K562 (cell line): ENCODE data around the gene CHMP5. TPM values are rescaled to one million over a fixed set of nuclear protein-coding genes. Genes with fewer than 3 reads are reported as not detected.

Experiments
- ATAC-seq: fragments of 200-7000 bp; cut with Tn5 transposase; 3 replicates; pipeline ENCODE4 v1.9.1; 2020; ENCODE audit warnings: moderate library complexity
- BruUV-seq: library from RNA; stranded (reverse); fragments of 400-500 nt; replicated peaks from 2 replicates; lab custom pipeline; 2021; lab: Mats Ljungman, UMichigan
- CTCF ChIA-PET: fragments of 300-600 bp; formaldehyde crosslinking; extraction: SDS; loops from one replicate; lab custom pipeline; 2021; ENCODE audit warnings: low intra/inter-chr PET ratio; lab: Yijun Ruan, JAX
- POLR2A ChIA-PET: fragments of 300-600, 350-650 bp; sonication (Branson Sonifier 250); formaldehyde crosslinking; extraction: SDS; loops from one replicate; lab custom pipeline; 2021; ENCODE audit warnings: antibody characterized with exemption, inconsistent platforms; lab: Yijun Ruan, JAX
- DNase-seq, 4 experiments: peaks; one replicate each; pipeline versions ENCODE4 v3.0.0 to v3.0.0-alpha.2; 2011 to 2018; ENCODE audit warnings: low spot score in 3 of 4, mixed read lengths in 3 of 4; ENCODE audit errors: extremely low read depth in 1 of 4
- FAIRE-seq: peaks from 2 replicates; lab custom pipeline; 2011; peaks lifted over from hg19 to GRCh38; lab: Jason Lieb, UNC
- H2AFZ ChIP-seq: 2 replicates; pipeline ENCODE4 v1.6.0; 2011; ENCODE audit warnings: low read depth, low read length, control low read depth, inconsistent platforms
- H3K27ac ChIP-seq: fragments of 200-600 bp; 3 replicates; pipeline ENCODE4 v1.8.0; 2011; ENCODE audit warnings: low read depth, mild to moderate bottlenecking, control low read depth, inconsistent platforms, low read length, moderate library complexity, mixed read lengths; ENCODE audit errors: extremely low read depth
- H3K27me3 ChIP-seq, 2 experiments: fragments of 300-600 bp in 1 of 2; 2 replicates in 1 of 2; 3 replicates in 1 of 2; pipeline versions ENCODE4 v1.6.0 to v1.8.0; 2011; ENCODE audit warnings: inconsistent platforms in 2 of 2, low read length in 2 of 2, mild to moderate bottlenecking in 1 of 2, mixed read lengths in 1 of 2, moderate library complexity in 1 of 2; ENCODE audit not compliant: control insufficient read depth in 2 of 2, insufficient read depth in 2 of 2
- H3K36me3 ChIP-seq: fragments of 300-600 bp; 3 replicates; pipeline ENCODE4 v1.8.0; 2011; ENCODE audit warnings: mild to moderate bottlenecking, low read length, inconsistent platforms; ENCODE audit not compliant: control insufficient read depth, insufficient read depth
- H3K4me1 ChIP-seq, 2 experiments: fragments of 200-600 bp in 1 of 2; replicated peaks in 1 of 2; 2 replicates in 1 of 2; 3 replicates in 1 of 2; pipeline versions ENCODE4 v1.5.1 to v1.8.0; 2011; ENCODE audit warnings: inconsistent platforms in 2 of 2, low read length in 2 of 2, mild to moderate bottlenecking in 1 of 2, mixed read lengths in 1 of 2, moderate library complexity in 1 of 2; ENCODE audit not compliant: control insufficient read depth in 2 of 2, insufficient read depth in 2 of 2
- H3K4me2 ChIP-seq: 2 replicates; pipeline ENCODE4 v1.6.1; 2011; ENCODE audit warnings: low read length, control low read depth, inconsistent platforms, mixed read lengths; ENCODE audit not compliant: insufficient read depth
- H3K4me3 ChIP-seq: fragments of 200-600 bp; sonication (generic), shearing (Covaris generic); 2 replicates; pipeline ENCODE4 v1.5.1; 2016; ENCODE audit warnings: control low read depth, inconsistent platforms
- H3K79me2 ChIP-seq: fragments of 200-600 bp; 3 replicates; pipeline ENCODE4 v1.8.0; 2011; ENCODE audit warnings: low read length, inconsistent platforms; ENCODE audit not compliant: control insufficient read depth, insufficient read depth
- H3K9ac ChIP-seq, 2 experiments: 2 replicates each; pipeline versions ENCODE4 v1.6.0 to v1.6.1; 2011; ENCODE audit warnings: low read depth in 2 of 2, low read length in 2 of 2, control low read depth in 1 of 2, inconsistent platforms in 1 of 2, mild to moderate bottlenecking in 1 of 2, mixed read lengths in 1 of 2; ENCODE audit not compliant: insufficient read depth in 1 of 2
- H3K9me1 ChIP-seq: one replicate; pipeline ENCODE4 v1.6.0; 2011; ENCODE audit warnings: inconsistent platforms, mild to moderate bottlenecking, low read length, moderate library complexity; ENCODE audit not compliant: control insufficient read depth, insufficient read depth
- H3K9me3 ChIP-seq: replicated peaks from 2 replicates; pipeline ENCODE4 v1.5.1; 2011; ENCODE audit warnings: low read depth, low read length, inconsistent platforms; ENCODE audit not compliant: control insufficient read depth, insufficient read depth
- H4K20me1 ChIP-seq: replicated peaks from 2 replicates; pipeline ENCODE4 v1.6.1; 2011; ENCODE audit warnings: low read length, inconsistent platforms, mixed read lengths; ENCODE audit not compliant: control insufficient read depth, insufficient read depth
- ATF7 ChIP-seq: fragments of 450-650 bp; IDR thresholded peaks from 2 replicates; pipeline ENCODE4 v1.7.1; 2014; ENCODE audit warnings: mild to moderate bottlenecking, moderate library complexity
- C11orf30 ChIP-seq: fragments of 450-650 bp; IDR thresholded peaks from 2 replicates; pipeline ENCODE4 v1.6.1; 2016; ENCODE audit warnings: low read depth, mild to moderate bottlenecking
- CBFA2T3 ChIP-seq: fragments of 450-650 bp; IDR thresholded peaks from 2 replicates; pipeline ENCODE4 v1.6.1; 2017
- GABPB2 ChIP-seq: fragments of 250-450 bp; sonication (Bioruptor Pico); conservative IDR thresholded peaks from 2 replicates; pipeline ENCODE4 v1.5.1; 2021; ENCODE audit warnings: mild to moderate bottlenecking
- HMG20A ChIP-seq: fragments of 450-650 bp; formaldehyde crosslinking; conservative IDR thresholded peaks from 2 replicates; pipeline ENCODE4 v1.4.0; 2020; ENCODE audit warnings: mild to moderate bottlenecking, mixed read lengths
- MYNN ChIP-seq, 2 experiments: sonication (generic); formaldehyde crosslinking in 1 of 2; IDR thresholded peaks; 2 replicates each; pipeline versions ENCODE4 v1.5.0 to v1.6.1; 2016 to 2020; ENCODE audit warnings: antibody characterized with exemption in 1 of 2, missing genetic modification reagents in 1 of 2
- POU5F1 ChIP-seq: fragments of 150-350 bp; IDR thresholded peaks from 2 replicates; pipeline ENCODE4 v1.6.1; 2014; ENCODE audit warnings: borderline replicate concordance, low read length, low read depth, mild to moderate bottlenecking; ENCODE audit not compliant: partially characterized antibody
- SIRT6 ChIP-seq: IDR thresholded peaks from one replicate; pipeline ENCODE4 v1.6.1; 2012; ENCODE audit warnings: low read depth, mild to moderate bottlenecking, control low read depth, inconsistent platforms, low read length, moderate library complexity
- SMAD1 ChIP-seq: fragments of 150-350 bp; IDR thresholded peaks from 2 replicates; pipeline ENCODE4 v1.6.1; 2014; ENCODE audit warnings: low read length, low read depth; ENCODE audit not compliant: partially characterized antibody
- SPI1 ChIP-seq: IDR thresholded peaks from 2 replicates; pipeline ENCODE4 v1.6.1; 2011; ENCODE audit warnings: low read depth, low read length, control low read depth, borderline replicate concordance
- SRSF7 ChIP-seq: fragments of 200-400 bp; formaldehyde crosslinking; optimal IDR thresholded peaks from 2 replicates; pipeline ENCODE3; 2017; ENCODE audit warnings: mild to moderate bottlenecking, low read depth, low read length
- TCF3 ChIP-seq: sonication (generic); formaldehyde crosslinking; IDR thresholded peaks from 2 replicates; pipeline ENCODE4 v1.4.0; 2020; ENCODE audit warnings: mild to moderate bottlenecking, missing genetic modification reagents
- TFE3 ChIP-seq: fragments of 450-650 bp; formaldehyde crosslinking; IDR thresholded peaks from 2 replicates; pipeline ENCODE4 v1.4.0; 2020; ENCODE audit warnings: mild to moderate bottlenecking, mixed read lengths
- ZBTB26 ChIP-seq: fragments of 450-650 bp; formaldehyde crosslinking; IDR thresholded peaks from 2 replicates; pipeline ENCODE4 v1.4.0; 2022; ENCODE audit warnings: missing genetic modification characterization
- ZBTB33 ChIP-seq: sonication (generic); formaldehyde crosslinking; IDR thresholded peaks from 2 replicates; pipeline ENCODE4 v1.8.1; 2023; ENCODE audit warnings: mild to moderate bottlenecking, missing genetic modification reagents
- ZNF12 ChIP-seq: sonication (generic); formaldehyde crosslinking; IDR thresholded peaks from 2 replicates; pipeline ENCODE4 v1.4.0; 2020; ENCODE audit warnings: mild to moderate bottlenecking, missing genetic modification reagents
- ZNF668 ChIP-seq: fragments of 250-450 bp; sonication (Bioruptor Pico); IDR thresholded peaks from 2 replicates; pipeline ENCODE4 v1.8.0; 2022; ENCODE audit warnings: mild to moderate bottlenecking, inconsistent platforms
- ZNF696 ChIP-seq: fragments of 250-450 bp; sonication (Bioruptor Pico); conservative IDR thresholded peaks from 2 replicates; pipeline ENCODE4 v1.4.0; 2020; ENCODE audit warnings: mild to moderate bottlenecking, moderate library complexity
- WGBS: fragments of 100-300 bp; shearing (Covaris generic); methylation state at CpG from one replicate; pipeline ENCODE4 v1.1.6; 2016; ENCODE audit warnings: low coverage, mixed read lengths; ENCODE audit not compliant: insufficient coverage; ENCODE audit errors: missing lambda C conversion rate; 5-methylcytosine and 5-hydroxymethylcytosine counted together
- in situ Hi-C: fragments of 300-500 bp; cut with MboI; formaldehyde crosslinking; loops from 4 replicates; pipeline ENCODE4 v1.15.0; 2018; ENCODE audit warnings: inconsistent platforms, mixed read lengths
- intact Hi-C: fragments of 100-400 bp; cut with micrococcal nuclease; formaldehyde crosslinking; loops from 2 replicates; pipeline ENCODE4 v1.14.2; 2022
- polyA plus RNA-seq, 8 experiments: library from polyadenylated mRNA; depleted of rRNA in 4 of 8; stranded (reverse) in 5 of 8; unstranded in 3 of 8; fragments of >200 nt; fragmentation: Nextera tagmentation in 2 of 8; fragmentation: Illumina TruSeq in 1 of 8; extraction: Ambion mirVana in 2 of 8; extraction: Trizol in 1 of 8; gene quantifications; 2 replicates each; pipeline versions ENCODE4 v1.2.1 to v1.2.3, GENCODE V29; 2011 to 2014; ENCODE audit warnings: inconsistent platforms in 1 of 8, missing spikeins in 1 of 8
- total RNA-seq, 7 experiments: library from RNA; depleted of rRNA in 6 of 7; stranded (reverse); fragments of >200 nt in 6 of 7; fragmentation: Illumina TruSeq in 2 of 7; extraction: Trizol in 2 of 7; gene quantifications; 2 replicates each; pipeline versions ENCODE4 v1.2.1 to v1.2.3, GENCODE V29; 2011 to 2021; ENCODE audit warnings: low replicate concordance in 1 of 7

Gene CHMP5
- total and polyA plus RNA-seq, 9 of the 15 experiments (the other 6 are each of a cell fraction or from before 2014, with no cell fraction given), result 36.0 to 105 (median 54.9) TPM

- no peak overlapping the region; the same call in 1 of the 2 replicates for H2AFZ ChIP-seq
- H3K4me2 ChIP-seq, result no peak overlapping the region
- no peak overlapping the region for H3K4me3 ChIP-seq
- H4K20me1 ChIP-seq, result no peaks in the 10 kb centered on the region
- WGBS, result 54% methylated on average over 12 of the region's 14 CpGs
- no peaks in the 10 kb centered on the region for H3K36me3 ChIP-seq
- ChIA-PET CTCF (no interaction called here), POLR2A (interaction anchor here (0.7 kb wide), 2 partner anchors 76 to 206 kb away, joined by 3 to 4 read pairs; no protein-coding TSS in a partner anchor)
- H3K4me1 ChIP-seq, result peaks cover 0 to 4% of the 10 kb centered on the region in 2 experiments; a peak in 3 of 5 replicates
- BruUV-seq, result no TSS peak
- peak; percentile 23; the same call in 1 of the 3 replicates for ATAC-seq
- intact Hi-C loops (loop anchor here (10.0 kb wide), 1 partner anchor 226 kb away; no protein-coding TSS in a partner anchor), in situ Hi-C loops (no loop called here)
- H3K9me1 ChIP-seq, result no peaks in the 10 kb centered on the region
- no peaks in the 10 kb centered on the region for H3K79me2 ChIP-seq
- TF ChIP-seq ZBTB33 (CRISPR knock-in tag) (no peak), ZNF668 (CRISPR knock-in tag) (no peak), SPI1 (peak; percentile 71; the same call in 1 of the 2 replicates), ZNF696 (CRISPR knock-in tag) (no peak), TFE3 (CRISPR knock-in tag) (peak; percentile 16; the same call in 1 of the 2 replicates), POU5F1 (no peak), C11orf30 (no peak), MYNN (IDR thresholded peaks at IDR 0.05) (no peak), MYNN (CRISPR knock-in tag; IDR thresholded peaks at IDR 0.05) (no peak), TCF3 (no peak), SIRT6 (no peak), ATF7 (no peak), HMG20A (CRISPR knock-in tag) (no peak), SMAD1 (no peak), ZNF12 (no peak), ZBTB26 (no peak), GABPB2 (CRISPR knock-in tag) (no peak), CBFA2T3 (peak; percentile 40), SRSF7 (no peak)
- H3K27ac ChIP-seq, result no peak overlapping the region
- H3K27me3 ChIP-seq, result no peaks in the 10 kb centered on the region
- DNase-seq, result no peak
- FAIRE-seq, result no peak
- no peak overlapping the region for H3K9ac ChIP-seq
- H3K9me3 ChIP-seq, result no peaks in the 10 kb centered on the region
Measured at GRCh38 chr9:33220681-33221567, 43.9 kb upstream of the CHMP5 start.
